Stimulated activated CD4-positive, alpha-beta T cell treated with anti-CD3 and anti-CD28 coated beads, Interleukin-12 subunit alpha, Interleukin-12 subunit beta, amount 100 ng/mL, for 4 hours (primary cell): ENCODE results near the gene ACTL6B.

Source experiments
- DNase-seq: peaks from one replicate; pipeline ENCODE4 v3.0.0-alpha.2; 2020

Gene ACTL6B

DNA sequence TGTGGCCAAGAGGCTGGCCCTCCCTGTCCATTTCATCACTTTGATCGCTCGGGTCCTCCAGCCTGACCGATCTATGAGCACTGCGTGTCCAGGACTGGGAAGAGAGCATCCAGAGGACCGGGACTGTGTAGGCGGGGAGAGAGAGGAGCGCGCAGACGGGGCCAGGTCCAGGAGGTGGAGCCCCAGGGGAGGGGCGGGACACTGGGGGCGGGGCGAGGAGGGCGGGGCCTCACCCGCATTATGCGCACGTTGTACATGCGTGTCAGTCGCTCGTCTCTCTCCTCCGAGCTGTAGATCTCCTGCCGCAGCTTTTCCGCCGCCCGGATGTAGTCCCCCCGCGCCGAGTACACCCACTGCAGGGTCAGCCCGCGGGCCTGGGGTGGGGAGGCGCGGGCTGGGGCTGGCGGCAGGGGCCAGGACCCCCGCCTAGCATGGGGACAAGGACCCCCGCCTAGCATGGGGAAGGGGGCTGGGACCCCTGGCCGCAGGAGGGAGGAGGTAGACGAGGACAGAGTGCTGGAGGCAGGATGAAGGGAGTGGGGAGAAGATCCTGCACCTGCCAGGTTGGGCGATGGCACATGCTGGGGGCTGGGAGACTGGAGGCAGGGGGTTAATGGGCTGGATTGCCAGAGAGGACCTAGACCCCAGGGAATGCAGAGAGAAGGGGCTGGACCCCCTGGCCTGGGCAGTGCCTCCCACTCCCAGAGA is 29.6 kb downstream of the ACTL6B start:
- DNase-seq, result peak; percentile 86

DNA sequence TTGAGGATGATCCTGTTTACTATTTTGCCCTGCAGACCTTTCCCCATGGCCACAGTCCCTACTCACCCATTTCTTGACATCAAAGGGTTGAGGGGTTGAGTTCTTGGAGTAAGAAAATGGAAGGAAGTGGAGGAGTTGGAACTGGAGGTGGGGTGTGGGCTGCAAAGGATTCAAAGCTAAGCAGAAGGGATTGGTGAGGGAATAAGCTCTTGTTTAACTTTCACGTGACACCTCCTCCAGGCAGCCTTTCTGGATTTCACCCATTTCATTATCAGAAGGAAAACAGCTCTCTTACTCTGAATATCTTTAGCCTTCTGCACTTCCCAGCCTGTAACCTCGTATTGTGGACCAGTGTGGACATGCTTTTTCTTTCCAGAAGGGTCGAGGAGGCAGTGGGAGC is 30.2 kb downstream of the ACTL6B start:
- no peak for DNase-seq

DNA sequence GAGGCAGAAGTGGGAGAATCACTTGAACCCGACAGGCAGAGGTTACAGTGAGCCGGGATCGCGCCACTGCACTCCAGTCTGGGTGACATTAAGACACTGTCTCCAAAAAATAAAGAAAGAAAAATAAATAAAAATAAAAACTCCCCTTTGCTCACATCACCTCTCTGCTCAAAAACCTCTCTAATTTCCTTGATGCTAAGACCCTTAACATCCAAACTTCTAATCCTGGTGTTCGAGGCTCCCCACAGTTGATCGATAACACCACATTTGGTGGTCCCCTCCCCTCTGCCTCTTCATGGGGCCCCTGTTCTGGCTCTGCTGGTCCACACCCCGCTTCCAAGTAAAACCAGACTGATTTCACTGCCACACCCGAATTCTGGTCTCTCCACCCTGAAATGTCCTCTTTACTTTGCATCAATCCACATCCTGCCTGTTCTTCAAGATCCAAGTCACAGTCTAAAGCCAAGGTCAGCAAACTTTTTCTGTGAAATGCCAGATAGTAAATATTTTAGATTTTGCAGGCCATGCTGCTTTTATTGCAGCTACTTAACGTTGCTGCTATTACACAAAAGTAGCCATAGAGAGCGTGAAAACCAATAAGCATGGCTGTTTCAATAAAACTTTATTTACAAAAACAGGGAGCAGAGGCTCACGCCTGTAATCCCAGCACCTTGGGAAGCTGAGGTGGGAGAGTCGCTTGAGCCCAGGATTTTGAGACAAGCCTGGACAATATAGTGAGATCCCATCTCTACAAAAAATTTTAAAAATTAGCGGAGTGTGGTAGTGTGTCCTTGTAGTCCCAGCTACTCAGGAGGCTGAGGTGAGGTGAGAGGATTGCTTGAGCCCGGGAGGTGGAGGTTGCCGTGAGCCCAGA is 32.1 kb downstream of the ACTL6B start:
- no peak for DNase-seq

DNA sequence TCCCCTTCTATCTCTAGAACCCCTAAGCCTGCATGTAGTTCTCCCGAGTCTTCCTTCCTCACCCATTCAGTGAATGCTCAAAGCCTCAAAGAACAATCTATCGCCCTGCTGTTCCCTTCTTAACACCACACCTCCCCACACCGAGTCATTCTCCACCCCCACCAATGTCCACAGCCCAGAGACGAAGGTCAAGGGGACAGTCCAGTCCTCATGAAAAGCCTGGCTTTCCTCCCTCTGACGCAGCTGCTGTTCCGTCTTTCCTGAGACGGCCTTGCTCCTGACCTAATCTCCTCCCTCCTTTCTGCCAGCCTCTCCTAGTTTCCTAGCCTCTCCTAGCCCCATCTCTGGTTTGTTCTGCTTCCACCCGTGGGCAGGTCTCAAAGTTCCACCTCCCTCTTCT is 34.7 kb downstream of the ACTL6B start:
- DNase-seq, result no peak

DNA sequence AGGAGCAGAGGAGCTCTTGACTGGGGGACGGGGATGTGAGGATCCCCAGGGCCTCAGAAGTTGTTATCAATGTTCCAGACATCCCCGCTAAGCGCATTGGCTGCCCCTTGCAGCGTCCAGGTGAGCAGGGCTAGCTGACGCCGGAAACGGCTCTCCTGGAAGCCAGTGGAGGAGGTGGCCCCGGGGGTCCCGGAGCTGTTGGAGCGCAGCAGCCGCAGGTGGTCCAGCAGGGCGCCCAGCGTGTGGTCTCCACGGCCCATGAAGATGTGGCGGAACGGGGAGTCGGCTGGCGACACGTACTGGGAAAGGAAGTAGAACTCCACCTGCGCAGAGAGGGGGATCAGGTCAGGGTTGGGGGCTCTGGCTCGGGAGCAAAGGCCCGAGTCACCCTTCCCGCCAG is 35.4 kb downstream of the ACTL6B start:
- DNase-seq, result no peak

DNA sequence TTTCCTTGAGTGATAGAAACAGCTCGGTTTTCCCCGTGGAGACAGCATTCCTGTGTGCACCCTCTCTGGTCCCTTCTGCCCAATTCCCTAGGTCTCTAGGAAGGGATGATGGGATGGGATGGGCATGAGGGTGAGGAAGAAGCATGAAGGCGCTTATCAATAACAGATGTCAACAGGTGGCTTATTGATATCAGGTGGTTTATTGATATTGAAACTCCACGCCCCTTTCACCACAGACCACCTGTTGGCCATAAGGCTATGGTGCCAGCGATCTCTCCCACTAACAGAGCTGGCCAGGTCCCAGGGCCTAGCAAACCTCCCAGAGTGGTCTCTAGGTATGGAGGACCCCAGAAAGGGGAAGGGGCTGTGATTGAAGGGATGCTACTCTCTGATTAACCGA is 36.0 kb downstream of the ACTL6B start:
- DNase-seq, result no peak

DNA sequence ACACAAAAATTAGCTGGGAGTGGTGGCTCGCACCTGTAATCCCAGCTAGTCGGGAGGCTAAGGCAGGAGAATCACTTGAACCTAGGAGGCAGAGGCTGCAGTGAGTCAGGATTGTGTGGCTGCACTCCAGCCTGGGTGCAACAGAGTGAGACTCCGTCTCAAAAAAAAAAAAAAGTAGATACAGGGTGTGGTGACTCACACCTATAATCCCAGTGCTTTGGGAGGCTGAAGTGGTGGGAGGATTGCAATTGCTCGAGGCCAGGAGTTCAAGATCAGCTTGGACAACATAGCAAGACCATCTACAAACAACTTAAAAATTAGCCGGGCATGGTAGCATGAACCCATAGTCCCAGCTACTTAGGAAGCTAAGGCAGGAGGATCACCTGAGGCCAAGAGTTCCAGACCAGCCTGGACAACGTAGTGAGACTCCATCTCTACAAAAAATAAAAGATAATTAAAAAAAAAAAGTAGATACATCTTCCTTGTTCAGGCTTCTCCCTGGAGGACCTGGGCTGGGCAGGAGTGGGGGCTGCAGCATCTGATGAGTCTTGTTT is 41.9 kb downstream of the ACTL6B start:
- no peak for DNase-seq

DNA sequence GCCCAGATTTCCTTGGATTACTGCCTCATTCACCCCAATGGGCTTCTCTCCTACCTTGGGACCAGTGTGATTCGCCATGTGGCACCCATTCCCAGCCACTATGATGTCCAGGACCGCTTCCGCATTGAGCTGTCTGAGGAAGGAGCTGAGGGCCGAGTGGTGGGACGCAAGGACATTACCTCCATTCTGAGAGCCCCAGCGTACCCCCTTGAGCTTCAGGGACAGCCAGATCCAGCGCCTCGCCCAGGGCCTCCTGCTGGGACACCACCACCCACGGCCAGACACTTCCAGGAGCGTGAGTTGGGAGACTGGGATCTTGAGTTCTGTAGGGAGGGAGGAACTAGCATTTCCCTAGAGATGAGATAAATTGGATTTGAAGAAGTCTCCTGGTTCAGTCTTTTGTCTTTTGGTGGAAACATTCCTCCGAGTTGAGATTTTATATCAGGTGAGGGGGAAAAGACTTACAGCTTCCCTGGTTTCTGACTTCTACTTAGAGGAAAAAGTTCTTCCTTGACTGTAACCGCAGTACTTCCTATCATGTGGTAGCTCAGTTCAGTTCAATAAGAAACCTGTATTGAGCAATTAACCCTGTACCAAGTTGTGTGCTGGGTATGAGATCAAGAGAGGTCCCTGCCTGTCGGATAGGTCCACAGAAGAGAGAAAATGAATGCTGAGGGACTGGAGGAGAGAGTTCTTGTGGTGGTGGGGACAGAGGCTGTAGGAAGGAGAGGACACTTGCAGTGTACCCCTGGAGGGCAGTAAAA is 42.7 kb downstream of the ACTL6B start:
- no peak for DNase-seq

DNA sequence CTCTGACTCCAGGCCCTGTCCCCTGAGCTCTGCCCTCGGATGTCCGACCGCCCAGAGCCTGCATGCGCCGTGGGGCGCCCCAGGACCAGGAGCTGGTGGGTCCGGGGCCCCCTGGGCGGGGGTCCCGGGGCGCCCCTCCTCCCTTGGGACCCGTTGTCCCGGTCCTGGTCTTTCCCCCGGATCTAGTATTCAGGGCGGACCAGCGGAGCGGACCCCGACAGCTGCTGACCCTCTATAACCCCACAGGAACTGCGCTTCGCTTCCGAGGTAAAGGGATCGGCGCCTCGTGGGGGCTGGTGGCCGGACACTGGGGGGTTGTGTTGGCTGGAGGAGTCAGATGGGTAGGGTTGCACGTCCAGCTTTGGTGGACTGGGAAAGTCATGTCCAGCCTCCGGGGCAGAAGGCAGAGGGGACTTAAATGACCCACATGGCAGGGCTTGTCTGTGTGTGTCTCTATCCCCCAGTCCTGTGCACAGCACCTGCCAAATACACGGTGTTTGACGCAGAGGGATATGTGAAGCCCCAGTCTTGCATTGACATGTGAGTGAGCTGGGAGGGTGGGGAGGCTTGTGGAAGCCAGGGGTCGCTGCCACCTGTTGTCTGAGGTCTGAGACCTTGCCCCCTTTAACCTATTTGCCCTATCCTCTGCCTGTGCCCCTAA is 43.4 kb downstream of the ACTL6B start:
- no peak for DNase-seq

DNA sequence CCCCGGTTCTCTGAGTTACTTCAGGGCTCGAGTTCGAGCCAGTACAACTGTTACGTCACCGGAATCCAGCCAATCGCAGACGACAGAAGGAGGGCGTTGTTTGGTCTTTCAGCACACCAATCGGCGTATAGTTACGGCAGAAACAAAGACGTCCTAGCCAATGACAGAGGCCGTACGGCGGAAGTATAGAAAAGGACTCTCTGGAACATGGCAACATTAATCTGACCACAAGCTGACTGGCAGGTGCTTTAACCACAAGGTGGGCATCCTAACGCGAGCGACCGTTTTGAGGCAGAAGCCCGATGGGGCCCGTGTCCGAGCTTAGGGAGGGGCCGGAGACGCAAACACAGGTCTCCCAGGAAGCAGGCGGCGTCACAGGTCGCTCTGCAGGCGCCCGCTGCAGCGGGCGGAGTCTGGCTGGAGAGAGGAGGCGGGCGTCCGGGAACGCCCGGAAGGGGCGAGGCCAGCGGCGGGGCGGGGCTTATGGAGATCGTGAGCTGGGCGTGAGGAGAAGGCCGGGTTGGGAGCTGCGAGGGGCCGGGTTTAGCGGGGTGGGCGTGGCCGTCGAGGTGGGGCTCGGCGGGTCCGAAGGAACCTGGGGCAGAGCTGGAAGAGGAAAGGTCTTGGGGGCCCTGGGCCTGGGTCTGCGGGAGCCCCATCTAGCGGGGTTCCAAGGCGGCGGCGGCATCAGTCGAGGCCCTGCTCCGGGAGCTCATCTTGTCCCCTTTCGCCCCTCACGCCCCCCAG is 44.1 kb downstream of the ACTL6B start, which contains the start of gene MOSPD3:
Gene MOSPD3 (plus strand): TSS at position 558 of the 747 bp plus-strand sequence. CDS start 252 bp downstream, outside the sequence.
- DNase-seq, result peak; percentile 99

DNA sequence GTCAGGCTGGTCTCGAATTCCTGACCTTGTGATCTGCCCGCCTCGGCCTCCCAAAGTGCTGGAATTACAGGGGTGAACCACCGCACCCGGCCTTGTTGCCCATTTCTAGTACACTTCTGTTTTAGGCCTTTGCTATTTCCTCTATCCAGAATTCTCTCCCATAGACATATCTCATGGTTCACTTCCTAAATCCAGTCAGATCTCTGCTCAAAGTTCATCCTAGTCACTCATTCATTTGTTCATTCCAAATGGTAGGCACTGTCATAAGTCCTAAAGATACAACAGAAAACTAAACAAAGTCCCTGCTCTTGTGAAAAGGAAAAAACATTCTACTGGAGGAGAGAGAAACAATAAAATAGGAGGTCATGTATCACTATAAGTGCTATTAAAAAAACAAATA is 46.3 kb downstream of the ACTL6B start:
- no peak for DNase-seq

DNA sequence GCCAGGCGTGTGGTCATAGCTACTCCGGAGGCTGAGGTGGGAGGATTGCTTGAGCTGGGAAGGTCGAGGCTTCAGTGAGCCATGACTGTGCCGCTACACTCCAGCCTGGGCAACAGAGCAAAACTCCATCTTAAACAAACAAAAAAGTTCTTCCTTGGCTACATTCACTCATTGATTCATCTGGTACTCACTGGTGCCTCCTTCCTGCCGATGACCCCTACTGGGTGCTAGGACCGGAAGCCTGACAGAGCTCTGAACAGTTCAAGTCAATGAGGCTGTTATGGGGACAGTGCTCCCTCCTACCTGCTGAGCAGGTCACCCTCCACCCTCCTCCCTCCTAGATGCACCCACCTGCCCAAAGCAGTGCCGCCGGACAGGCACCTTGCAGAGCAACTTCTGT is 49.1 kb downstream of the ACTL6B start:
- no peak for DNase-seq

DNA sequence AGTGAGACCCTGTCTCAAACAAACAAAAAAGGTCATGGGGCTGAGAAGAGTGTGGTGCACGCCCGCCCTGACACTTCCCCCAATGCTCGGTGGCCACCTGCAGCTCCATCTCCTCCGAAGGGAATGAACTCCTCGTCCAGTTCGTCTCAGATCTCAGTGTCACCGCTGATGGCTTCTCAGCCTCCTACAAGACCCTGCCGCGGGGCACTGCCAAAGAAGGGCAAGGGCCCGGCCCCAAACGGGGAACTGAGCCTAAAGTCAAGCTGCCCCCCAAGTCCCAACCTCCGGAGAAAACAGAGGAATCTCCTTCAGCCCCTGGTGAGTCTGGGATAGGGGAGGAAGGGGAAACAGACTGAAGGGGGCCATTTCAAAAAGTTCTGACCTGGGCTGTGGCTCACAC is 49.9 kb downstream of the ACTL6B start:
- no peak for DNase-seq

DNA sequence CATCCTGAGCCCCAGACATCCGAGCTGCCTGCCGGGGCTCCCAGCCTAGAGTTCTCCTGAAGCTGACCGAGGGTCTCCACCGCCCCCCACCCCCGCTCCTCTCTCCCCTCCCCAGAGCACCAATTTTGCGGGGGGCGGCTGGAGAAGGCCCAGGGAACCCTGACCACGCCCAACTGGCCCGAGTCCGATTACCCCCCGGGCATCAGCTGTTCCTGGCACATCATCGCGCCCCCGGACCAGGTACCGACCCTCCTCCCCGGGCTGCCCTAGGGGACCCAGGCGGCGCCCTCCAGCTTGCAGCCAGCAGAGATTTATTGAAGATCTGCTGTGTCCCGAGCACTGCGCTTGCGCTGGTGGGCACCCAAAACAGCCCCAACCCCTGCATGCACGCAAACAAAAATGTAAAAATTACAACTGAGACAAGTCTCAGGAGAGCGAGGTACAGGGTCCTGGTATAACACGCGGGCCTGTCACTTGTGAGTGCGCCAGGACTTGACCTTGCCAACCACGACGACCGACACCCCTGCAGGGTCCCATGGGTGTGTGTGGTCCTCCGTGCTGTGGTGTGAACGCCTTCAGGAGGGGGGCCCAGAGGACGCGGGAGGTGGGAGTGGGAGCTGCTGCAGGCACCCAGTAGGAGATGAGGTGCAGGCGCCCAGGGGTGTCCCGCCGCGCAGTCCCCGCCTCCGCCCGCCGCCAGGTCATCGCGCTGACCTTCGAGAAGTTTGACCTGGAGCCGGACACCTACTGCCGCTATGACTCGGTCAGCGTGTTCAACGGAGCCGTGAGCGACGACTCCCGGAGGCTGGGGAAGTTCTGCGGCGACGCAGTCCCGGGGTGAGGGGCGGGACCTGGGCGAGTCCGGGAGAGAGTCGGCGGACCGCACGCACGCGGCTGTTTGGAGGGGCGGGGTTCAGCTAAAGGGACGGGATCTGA is 51.0 kb downstream of the ACTL6B start:
- DNase-seq, result peak; percentile 39

DNA sequence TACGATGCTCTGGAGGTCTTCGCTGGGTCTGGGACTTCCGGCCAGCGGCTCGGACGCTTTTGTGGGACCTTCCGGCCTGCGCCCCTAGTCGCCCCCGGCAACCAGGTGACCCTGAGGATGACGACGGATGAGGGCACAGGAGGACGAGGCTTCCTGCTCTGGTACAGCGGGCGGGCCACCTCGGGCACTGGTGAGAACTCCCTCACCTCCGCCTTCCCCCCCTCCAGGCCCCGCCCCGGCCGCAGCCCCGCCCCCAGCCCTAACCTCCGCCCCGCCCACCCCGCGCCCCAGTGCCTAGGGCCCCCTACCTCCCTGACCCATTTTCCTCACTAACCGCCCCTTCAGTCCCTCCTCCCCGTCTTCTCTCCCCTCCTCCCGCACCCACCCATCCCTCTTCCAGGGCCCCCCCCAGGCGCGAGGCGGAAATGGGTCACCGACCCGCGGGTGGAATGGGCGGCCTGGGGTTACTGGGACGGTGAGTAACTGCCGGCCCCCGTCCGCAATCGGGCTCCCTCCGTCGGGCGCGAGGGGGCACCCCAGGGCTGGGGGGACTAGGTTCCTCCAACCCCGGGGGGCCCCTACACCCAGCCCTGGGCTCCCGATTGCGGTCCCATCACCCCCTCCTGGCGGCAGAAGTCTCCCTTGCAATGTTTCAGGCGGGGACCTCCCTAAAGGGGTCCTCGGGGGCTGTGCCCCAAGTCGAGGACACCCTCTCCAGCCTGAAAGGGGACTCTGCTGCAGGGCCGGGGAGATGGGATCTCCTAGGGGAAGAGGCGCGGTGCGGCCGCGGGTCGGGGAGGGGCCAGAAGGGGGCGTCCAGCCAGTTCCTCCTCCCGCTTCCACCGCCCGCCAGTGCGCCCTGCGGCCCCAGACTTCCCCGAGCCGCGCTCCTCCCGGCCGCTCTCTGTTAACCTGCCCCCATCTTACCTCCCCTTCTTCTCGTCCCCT is 51.9 kb downstream of the ACTL6B start:
- peak; percentile 71 for DNase-seq

DNA sequence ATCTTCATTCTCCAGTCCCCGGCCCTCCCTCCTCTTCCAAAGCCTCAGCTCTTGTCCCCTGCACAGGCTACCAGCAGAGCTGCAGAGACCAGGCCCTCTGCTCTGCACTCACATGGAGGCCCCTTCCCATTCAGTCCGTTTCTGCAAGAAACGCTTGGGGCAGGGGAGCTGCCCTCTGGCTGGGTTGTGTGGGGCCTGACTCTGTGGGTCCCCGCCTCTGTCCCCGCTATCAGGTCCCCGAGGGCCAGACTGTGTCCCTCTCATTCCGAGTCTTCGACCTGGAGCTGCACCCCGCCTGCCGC is 52.6 kb downstream of the ACTL6B start:
- DNase-seq, result no peak

DNA sequence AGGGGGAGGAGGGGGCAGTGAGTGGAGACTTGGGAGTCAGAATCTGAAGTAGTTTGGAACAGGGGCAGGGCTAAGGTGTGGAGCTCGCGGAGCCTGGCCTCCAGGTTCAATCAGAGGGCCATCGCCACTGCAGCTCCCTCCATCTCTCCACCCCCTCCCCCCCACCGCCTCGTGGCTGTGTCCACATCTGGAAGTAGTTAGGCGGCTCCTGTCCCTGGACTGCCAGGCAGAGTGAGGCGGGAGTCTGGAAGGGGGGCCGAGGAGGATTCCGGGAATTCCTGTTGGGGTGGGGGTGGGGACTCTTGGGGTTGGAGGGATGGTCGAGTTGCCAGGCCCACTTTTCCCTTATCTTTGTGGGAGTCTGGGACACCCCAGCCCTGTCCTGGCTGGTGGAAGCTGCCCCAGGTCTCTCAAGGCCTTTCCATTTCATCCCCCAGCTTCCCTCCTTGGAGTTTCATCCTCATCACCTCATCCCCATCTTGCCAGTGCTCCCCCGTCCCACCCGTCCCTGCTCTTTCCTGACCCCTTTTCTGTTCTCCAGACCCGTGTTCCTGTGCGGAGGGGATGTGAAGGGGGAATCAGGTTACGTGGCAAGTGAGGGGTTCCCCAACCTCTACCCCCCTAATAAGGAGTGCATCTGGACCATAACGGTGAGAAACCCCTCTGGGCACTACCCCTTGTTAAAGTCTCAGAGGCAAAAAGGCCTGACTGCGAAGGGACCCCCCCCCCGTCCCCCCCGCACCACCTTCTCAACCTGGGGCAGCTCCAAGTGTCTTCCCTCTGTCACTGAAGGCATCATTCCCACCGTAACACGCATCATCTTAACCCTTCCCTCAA is 53.1 kb downstream of the ACTL6B start:
- no peak for DNase-seq

DNA sequence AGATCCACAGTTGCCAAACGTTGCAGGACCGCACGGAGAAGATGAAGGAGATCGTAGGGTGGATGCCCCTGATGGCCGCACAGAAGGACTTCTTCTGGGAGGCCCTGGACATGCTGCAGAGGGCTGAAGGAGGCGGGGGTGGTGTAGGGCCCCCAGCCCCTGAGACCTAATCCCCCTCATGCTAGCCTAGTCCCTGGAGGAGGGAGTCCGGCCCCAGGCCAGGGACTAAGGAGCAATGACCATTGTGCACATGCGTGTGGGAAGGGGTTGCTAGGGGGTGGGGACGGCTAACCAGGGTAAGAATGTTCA is 55.6 kb downstream of the ACTL6B start:
- no peak for DNase-seq
